GM04504 (cell line): Measurements from ENCODE around the gene KLHL29.

ENCODE experiments used
- DNase-seq: peaks from one replicate; pipeline ENCODE4 v3.0.0-alpha.2; 2012; ENCODE audit warnings: low read depth

The KLHL29 gene

DNA sequence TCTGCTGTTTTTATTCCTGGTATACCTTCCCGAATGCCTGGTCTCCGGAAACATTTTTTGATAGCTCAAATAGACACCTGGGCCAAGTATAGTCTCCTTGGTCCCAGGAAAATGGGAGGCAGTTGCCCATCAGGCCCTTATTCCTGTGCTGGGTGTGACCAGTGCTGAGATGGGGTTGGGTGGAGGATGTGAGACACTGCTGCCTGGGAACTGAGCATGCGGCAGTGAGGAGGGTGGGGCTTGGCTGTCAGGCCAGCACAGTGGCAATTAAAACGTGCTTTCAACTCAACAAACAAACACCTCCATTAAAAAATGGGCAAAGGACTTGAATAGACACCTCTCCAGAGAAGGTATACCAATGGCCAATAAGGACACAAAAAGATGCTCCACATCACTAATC is 12.5 kb downstream of the KLHL29 start:
- DNase-seq, result no peak

DNA sequence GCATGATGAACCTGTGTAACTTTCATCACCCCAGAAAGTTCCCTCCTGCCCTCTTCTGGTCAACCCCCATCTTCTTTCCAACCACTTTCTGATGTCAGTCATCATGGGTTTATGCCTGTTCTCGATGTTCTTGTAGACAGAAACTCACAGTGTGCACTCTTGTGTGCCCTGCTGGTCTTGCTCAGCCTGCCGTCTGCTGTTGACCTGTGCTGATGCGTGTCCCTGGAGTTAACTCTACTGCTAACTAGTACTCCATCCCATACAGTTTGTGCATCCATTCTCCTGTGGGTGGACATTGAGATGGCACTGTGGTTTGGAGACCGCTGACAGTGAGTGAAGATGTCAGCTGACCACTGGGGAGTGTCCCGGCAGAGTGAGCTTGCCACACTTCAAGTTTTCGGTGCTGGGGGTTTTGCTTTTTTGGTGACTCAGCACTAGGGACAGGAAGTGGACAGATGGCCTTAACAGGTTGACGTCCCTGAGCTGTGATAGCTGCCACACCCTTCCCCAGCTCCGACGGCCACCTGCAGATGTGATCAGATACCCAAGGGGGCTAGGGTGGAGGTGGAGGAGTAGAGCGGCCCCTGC is 14.8 kb downstream of the KLHL29 start:
- DNase-seq, result no peak

DNA sequence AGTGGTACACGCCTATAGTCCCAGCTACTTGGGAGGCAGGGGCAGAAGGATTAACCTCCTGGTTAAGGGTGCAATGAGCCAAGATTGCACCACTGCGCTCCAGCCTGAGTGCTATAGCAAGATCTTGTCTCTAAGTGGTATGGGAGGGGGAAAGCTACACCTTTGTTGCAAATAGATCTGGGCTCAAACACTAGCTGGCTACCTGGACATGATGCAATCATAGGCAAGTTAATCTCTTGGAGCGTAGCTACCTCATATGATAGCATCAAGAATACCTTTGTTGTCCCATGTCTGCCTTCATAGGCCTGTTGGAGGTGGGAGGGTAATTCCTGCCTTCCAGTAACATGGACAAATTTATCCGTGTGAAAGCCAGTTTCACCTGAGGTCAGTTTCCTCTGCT is 15.7 kb downstream of the KLHL29 start:
- no peak for DNase-seq

DNA sequence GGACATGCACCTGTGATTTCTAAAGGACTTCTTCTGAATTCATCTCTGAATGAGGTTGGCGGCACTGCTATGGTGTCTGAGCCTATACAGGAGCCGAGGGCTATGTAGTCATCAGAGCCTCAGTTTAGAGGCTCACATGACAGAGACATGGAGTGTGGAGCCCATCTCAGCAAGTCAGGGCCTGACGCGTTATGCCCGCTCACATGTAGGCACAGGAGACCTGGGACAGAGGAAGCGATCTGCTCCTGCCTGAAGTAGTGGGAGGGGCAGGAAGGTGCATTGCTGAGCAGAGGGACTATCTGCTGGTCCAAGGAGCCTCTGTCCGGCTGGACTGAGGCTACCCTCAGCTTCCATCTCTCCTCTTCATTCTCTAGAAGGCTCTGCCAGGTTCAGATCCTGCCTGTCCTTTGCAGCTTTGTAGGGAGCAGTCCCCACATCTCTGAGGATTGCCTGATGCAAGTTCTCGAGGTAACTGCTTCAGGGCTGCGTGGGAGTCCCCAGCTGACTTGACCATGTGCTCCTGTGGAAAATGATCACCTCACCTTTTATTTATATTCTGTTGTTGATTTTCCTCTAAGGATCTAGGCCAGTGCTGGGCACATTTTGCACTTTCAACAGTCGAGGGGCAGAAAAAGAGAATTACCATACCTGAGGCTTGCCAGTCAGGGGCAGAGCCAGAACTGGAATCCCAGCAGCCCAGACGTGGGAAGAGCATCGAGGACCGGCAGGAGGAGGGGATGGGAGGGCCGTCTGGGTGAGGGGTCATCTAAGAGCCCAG is 16.6 kb downstream of the KLHL29 start:
- no peak for DNase-seq

DNA sequence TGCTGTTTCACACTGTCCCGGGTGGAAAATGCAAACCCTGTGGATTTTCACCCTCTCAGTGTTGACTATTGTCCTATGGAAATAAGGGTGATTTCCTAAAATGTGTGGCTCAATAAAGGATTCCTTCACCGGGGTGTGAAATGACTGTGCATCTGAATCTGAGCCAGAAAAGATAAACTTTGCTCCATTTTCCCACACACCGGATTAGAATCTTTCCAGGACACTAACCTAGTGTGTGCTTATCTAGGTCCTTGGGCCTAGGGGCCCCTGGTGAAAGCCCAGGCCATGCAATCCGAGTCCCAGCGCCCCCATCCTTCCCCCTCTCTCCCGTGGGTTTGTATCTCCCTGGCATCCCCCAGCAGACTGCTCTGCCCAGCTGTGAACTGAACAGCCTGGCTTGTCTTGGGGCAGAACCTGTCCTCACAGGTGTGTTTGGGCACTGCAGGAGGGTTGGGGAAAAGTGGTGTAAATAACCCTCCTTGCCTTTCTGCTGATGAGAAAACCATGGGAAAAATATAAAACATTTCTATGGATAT is 17.3 kb downstream of the KLHL29 start:
- no peak for DNase-seq

DNA sequence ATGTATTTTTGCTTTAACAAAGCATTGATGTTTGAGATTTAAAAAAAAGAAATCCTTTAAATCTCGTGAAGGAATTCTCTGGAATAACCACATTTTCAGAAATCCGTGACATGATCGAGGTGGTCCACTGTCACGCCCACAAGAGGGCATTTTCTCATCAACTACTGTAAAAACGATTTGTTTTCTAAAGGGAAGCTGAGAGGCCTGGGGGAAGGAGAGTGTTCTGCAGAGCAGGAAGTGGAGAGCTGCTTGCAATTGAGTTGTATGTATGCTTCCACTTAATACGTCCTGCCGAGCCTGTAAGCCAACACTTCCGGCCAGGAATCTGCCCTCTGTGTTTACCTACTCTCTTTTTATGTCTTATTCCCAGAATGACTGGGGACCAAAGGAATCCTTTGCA is 19.4 kb downstream of the KLHL29 start:
- DNase-seq, result no peak

DNA sequence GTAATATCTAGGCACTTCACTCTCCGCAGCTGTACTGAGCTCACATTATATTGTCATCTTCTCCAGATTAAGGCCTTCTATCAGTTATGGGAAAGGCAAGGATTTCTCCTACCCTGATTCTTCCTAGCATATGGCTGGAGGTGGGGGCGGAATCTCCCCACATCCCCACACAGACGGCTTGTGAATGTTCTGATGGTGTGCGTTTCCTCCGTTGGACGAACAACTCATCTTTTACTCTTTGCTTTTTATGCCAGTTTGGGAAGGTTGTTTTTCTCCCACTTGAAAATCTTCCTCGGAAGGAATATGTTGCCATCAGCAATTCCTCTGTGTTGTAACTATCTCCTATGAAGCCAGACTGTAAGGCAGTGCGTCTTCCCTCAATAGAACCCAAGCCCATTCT is 24.3 kb downstream of the KLHL29 start:
- DNase-seq, result no peak

DNA sequence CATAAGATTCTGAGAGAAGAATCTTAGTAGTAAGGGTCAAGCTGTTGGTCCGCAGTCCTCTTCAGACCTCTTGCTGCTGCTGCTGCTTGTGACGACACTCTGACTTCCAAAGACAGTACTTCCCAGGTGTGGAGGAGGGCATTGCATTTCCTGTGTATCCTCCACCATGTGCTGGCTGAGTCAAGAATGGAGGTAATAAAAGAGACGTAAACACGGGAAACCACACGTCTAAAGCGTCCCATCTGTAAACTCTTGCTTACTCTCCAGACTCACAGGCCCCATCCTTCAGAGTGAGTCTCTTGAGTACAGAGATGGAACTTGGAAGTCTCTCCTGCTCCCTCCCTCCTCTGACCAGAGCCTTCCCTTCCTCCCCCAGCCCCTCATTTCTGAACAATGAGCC is 25.6 kb downstream of the KLHL29 start:
- no peak for DNase-seq

DNA sequence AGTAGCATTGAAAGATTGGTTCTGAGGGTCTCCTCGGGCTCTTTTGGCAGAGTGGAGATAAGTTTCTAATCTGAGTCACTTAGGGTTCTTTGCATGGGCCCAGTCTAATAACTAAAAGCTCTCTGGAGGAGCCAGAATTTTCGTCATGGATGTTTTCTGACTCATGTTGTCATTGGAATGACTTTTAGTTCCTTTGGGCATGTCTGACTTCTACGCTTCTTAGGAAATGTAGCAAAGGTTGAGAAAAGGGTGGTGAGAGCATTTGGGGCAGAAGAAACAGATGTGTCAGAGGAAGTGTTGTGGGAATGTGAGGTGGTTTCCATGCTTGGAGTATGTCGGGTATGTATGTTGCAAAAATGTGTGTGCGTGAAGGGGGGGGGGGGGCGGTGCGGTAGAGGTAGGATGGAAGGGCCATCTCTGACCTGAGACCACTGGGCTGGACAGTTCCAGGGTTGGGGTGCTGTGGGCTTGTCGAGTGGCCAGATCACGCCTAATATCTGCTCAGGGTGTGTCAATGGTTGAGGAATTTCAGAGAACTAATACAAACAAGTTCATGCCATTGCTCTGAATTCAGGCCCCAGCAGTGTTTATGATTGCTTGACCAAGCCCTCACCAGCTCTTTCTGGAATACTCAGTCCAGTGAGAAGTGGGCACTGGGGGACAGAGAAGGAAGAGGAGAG is 26.9 kb downstream of the KLHL29 start:
- DNase-seq, result peak; percentile 60

DNA sequence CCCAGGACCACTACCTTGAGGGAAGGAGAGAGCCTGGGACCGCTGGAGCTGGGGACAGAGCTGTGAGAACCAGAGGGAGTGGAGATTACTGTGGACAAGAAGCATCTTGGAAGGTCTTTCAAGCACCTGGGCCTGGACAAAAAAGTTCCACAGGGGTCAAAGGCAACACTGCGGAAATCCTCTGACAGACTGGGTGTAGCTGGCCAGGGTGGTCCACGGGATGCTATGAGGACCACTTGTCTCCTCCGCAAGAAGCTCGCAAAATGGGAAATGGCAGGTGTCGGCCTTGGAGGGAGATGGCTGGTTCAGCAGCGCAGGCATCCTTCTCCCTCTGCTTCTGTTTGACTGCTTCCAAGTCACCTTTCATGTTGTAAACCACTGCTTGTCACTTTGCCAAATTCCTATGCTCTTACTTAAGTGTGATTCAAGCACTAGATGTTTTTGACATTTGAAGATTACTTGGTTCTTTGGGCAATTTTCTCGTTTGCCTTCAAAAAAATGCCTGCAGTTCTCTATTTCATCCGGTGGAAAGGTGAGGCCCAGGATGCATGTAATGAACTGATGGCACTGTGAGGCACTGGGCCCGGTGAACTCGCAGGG is 27.7 kb downstream of the KLHL29 start:
- DNase-seq, result no peak

DNA sequence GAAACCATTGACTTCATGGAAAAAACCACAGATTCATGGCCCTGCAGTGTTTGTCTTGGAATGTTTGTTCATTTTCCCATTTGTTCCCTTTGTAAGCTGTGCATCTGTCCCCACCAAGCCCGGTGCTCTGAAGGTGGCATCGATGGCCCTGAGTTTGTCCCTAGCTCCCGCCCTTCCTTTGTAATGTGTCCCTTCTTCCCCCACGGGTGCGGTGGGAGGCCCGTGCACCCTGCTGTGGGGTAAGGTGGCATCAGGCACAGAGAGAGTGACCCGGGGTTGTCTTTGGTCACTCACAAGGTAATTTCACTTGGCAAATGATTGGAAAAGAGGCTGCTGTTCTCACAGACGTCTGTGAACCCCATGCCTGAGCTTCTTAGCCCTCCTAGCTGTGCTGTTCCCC is 28.7 kb downstream of the KLHL29 start:
- DNase-seq, result no peak

DNA sequence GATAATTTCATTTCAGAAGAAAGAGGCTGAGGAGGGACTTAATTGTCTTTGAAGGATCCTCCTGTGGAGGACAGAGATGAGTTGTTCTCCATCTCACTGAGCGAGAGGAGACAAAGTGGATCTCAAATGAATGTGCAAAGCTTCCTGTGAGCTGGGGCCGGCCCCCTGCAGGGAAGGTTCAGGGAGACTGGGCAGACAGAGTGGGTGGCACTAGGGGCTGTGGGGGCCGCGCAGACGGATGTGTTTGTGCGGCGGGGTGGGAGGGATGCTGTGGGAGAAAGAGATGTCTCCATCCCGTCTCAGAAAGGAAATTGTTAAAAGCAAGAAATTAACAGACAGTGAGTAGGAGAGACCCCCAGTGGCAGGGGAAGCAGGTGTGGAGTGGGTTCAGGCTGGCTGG is 29.1 kb downstream of the KLHL29 start:
- DNase-seq, result no peak

DNA sequence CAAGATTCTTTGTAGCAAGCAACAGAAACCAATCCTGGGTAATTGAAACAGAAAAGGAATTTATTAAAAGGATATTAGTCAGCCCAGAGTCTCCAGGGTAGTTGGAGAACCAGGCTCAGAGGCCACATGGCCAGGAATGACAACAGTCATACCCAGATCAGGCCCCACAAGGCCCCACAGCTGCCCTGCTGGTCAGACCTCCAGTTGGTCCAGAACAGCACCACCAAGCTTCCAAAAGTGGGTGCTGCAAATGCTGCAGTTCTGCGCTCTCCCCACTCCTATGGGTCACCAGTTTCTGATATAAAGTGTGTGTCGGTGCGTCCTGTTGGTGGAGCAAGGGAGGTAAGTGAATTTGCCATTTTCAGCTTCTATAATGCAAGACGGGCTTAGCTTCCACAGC is 29.9 kb downstream of the KLHL29 start:
- DNase-seq, result no peak

DNA sequence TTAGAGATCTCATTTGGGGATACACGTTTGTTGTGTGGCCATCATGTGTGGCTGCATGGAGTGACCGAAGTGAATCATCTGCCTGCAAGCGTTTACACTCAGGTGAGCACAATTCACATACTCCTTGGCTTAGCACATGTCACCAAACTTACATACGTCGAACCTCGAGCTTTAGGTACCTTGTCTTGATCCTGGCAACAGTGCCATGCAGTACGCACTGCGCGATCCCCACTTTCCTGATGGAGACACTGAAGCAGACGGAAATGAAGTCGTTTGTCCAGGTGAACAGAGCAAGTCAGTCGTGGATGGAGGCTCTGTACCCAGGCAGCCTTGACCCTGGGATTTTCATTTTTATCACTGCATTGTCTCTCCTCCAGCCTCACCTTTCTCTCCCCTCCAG is 32.3 kb downstream of the KLHL29 start:
- DNase-seq, result no peak

DNA sequence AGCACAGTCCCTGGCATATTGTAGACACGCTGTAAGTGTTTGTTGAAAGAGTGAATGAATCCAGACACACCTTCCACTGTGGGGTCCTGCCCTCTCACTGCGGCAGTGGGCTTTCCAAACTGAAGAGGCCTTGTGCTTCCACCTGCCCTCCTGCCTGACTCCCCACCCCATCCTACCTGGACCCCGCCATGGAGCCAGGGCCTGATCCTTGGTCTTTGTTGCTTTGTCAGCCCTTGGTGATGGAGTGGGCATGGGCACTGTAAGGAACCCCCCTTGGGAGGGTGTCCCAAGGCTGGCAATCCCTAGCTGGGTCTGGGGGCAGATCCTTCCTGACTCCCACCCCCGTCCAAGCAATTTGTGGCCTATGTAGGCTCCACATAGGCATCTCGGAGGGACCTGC is 33.1 kb downstream of the KLHL29 start:
- DNase-seq, result no peak

DNA sequence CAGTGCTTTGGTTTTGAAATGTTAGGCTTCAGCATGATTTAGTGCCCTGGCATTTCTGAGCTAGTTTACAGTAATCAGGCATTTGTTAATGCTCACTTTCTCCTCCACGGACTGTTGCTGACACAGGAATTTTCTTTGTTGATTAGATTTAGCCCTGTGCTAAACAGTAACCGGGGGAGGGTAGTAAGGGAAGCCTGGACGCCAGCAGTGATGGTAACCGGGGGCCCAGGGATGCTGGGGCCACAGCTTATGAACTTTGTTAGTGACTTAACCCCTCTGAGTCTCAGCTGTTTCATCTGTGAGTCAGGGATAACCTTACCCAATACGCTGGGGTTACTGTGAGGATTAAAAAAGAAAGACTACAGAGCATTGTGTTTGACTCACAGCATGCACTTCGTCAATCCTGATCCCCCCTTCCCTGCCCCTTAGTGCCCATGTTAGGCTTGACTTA is 33.5 kb downstream of the KLHL29 start:
- no peak for DNase-seq

DNA sequence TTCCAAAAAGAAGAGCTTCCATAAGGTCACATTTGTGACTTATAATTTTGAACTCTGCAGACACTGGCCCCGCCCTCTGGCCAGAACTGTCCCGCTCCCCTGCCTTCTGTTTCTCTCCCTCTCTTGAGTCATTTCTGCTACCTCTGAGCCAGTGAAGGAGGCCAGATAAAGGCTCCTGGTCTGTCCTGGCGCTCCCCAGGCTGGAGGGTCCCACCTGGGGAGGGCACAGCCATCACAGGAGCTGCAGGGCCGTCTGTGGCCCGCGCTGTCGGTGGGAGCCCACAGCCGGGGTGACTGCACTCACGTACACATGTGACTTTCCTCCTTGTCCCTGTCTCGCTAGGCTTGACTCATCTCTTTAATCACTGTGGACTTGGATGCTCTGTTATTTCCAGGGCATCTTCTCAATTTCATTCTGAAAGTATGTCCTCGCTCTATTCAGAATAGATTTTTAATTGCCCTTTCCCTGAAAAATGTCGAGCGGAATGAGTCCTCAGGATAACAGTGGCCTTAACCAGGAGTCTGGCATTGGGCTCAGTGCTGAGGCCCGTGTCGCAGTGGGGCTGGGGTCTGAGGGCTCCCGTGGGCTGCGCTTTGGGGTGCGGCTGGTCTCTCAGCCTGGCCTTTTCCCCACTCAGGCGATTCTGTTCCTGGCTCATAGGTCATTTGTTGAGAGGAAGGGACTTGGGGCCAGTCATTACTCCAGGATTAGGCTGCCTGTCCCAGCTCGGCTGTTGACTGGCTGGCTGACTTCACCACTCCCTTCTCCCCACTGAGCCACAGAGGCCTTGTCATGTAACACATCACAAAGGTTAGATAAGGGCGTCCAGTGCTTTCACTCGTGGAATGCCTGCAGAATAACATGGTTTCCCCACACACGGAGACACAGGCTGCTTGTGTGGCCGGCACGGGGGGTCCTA is 34.5 kb downstream of the KLHL29 start:
- DNase-seq, result no peak

DNA sequence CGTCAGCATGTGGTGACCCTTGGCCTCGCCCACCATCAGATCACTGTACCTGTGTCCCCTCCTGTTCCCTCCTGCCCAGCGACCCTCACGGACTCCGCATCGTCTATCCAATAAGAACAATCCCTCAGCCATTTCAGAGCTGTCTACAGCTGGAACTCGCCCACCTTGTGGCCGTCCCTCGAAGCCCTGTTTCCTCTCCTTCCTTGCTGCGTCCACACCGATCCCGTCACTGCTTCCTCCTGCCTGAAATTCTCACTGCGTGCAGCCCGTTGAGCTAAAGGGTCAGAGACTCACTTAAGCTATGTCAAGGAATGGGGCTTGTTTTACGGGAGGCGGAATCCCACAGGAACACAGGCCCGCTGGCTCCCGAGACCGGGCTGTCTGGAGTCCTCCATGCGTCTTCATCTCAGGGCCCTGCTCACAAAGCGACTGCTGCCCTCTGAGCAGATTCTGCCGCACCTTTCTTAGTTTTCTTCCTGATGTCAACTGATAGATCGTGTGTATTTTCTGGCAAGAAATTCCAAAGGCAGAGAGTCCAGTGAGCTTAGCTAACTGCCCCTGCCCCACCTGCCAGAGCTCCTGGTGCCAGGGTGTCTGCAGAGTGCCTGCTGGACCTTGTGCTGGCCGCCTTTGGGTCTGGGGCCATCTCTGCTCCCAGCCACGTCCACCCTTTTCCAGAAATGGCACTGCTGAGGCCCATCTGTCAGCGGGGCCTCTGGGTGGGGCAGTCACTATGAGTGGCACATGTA is 35.3 kb downstream of the KLHL29 start:
- DNase-seq, result no peak

DNA sequence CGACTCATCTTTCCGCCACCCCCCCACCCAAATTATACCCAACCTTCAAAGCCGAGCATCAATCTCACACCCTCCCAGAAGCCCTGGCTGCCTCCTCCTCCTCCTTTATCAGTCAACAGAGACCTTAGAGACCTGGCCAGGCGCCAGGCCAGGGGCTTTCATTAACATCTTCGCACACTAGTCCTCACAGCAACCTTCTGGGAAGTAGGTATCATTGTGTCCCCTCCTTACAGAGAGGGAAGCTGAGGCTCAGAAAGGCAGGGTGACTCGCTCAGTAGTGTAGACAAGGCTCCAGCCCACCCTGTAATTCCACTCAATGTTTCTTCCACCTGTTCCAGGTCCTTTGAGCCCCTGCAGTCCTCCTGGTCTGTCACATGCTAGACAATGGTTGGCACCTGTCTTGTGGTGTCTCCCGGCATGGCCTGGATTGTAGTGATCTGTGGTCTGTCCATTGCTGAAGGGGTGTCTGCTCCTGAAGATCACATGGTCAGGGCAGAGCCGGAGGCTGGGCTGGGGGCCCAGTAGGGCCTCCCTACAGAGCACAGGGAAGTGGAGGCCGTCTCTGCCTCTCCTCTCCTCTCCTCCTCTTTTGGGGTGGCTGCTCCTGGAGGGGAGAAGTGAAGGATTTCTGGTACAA is 36.0 kb downstream of the KLHL29 start:
- DNase-seq, result no peak
